OCI-LY3 (cell line): Measurements from ENCODE around the gene SLC44A1.

ENCODE experiments used
- EZH2phosphoT487 ChIP-seq: fragments of 200-600 bp; shearing (Covaris generic); IDR thresholded peaks from 2 replicates; pipeline ENCODE4 v1.6.1; 2018; ENCODE audit warnings: antibody characterized with exemption, mixed run types, low read depth
- TF ChIP-seq, protein P1 (sequence below): fragments of 200-600, 300-600 bp; sonication (generic); IDR thresholded peaks from 2 replicates; pipeline ENCODE4 v1.5.1; 2014; ENCODE audit warnings: antibody characterized with exemption, low read length, low read depth

DNA sequence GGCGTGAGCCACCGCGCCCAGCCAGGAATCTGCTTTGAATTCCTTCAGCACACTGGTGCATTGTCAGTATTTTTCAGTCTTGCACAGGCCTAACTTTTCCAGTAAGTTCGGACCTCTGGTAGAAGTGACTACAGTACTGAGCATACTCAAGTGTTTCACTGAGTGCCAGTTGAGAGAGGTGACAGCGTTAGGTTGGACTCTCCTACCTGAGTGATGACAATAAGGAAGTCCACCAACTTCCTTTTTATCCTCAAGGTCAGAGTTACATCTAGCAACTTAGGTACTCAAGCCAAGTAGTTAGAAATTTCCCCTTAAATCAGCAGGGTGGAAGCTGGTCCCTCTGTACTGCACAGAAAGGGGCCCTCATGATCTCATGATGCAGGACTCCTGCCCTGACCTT, 177.4 kb downstream of the SLC44A1 start:
- TF ChIP-seq, protein P1, sequence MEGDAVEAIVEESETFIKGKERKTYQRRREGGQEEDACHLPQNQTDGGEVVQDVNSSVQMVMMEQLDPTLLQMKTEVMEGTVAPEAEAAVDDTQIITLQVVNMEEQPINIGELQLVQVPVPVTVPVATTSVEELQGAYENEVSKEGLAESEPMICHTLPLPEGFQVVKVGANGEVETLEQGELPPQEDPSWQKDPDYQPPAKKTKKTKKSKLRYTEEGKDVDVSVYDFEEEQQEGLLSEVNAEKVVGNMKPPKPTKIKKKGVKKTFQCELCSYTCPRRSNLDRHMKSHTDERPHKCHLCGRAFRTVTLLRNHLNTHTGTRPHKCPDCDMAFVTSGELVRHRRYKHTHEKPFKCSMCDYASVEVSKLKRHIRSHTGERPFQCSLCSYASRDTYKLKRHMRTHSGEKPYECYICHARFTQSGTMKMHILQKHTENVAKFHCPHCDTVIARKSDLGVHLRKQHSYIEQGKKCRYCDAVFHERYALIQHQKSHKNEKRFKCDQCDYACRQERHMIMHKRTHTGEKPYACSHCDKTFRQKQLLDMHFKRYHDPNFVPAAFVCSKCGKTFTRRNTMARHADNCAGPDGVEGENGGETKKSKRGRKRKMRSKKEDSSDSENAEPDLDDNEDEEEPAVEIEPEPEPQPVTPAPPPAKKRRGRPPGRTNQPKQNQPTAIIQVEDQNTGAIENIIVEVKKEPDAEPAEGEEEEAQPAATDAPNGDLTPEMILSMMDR: no peak
- no peak for TF ChIP-seq EZH2phosphoT487
